ENCODE measurements around the gene DBP.

DBP gene

DNA sequence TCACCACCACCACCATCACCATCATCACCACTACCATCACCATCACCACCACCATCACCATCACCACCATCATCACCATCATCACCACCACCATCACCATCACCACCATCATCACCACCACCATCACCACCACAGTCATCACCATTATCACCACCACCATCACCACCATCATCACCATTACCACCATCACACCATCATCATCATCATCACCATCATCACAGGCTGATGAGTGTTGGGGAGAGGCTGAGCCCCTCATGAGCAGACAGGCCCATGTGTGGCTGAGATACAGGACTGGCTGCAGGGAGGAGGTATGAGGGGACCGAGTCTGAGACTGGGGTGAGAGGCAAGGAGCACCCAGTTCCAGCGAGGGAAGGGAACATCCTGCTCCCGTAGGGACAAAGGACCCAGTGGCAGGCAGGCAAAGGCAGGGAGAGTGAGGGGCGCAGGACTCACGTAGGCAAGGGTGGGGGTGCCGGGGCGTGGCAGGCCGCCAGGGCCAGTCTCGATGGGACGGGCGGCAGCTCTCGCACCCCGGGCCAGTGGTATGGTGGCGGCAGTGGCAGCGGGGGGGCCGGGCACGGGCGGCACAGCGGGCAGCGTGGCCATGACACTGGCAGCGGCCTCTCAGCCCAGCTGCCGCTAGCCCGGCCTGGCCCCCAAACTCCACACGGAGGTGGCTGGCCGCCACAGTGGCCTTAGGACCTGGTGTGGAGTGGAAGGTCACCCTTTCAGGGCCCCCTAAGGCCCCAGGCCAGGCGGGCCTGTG, 32.9 kb upstream of the DBP start:
- no peaks in the 10 kb centered on the region for H3K36me3 Mint-ChIP-seq (ENCODE audit: low read depth)
- no peak overlapping the region for H3K27ac Mint-ChIP-seq
- no peaks in the 10 kb centered on the region for H3K9me3 Mint-ChIP-seq
- H3K4me3 Mint-ChIP-seq: no peak overlapping the region
- TF ChIP-seq, protein P1, sequence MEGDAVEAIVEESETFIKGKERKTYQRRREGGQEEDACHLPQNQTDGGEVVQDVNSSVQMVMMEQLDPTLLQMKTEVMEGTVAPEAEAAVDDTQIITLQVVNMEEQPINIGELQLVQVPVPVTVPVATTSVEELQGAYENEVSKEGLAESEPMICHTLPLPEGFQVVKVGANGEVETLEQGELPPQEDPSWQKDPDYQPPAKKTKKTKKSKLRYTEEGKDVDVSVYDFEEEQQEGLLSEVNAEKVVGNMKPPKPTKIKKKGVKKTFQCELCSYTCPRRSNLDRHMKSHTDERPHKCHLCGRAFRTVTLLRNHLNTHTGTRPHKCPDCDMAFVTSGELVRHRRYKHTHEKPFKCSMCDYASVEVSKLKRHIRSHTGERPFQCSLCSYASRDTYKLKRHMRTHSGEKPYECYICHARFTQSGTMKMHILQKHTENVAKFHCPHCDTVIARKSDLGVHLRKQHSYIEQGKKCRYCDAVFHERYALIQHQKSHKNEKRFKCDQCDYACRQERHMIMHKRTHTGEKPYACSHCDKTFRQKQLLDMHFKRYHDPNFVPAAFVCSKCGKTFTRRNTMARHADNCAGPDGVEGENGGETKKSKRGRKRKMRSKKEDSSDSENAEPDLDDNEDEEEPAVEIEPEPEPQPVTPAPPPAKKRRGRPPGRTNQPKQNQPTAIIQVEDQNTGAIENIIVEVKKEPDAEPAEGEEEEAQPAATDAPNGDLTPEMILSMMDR (IDR thresholded peaks at IDR 0.05; ENCODE audit: unreplicated experiment in 3 of 3): no peak
- peaks cover under 1% of the 10 kb centered on the region for H3K27me3 Mint-ChIP-seq (ENCODE audit: low read depth)
- peaks cover 9% of the 10 kb centered on the region for H3K4me1 Mint-ChIP-seq

DNA sequence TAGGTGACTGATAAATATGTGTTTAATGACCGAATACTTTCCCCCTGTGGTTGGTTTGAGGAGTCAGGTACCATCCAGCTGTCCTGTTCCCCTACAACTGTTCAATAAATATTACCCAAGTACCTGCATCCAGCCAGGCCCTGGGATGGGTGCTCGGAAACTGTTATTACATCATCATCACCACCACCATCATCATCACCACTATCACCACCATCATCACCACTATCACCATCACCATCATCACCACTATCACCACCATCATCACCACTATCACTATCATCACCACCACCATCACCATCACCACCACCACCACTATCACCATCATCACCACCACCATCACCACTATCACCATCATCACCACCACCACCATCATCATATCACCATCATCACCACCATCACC, 31.6 kb upstream of the DBP start:
- Mint-ChIP-seq H3K4me3 (no peak overlapping the region), H3K9me3 (no peaks in the 10 kb centered on the region), H3K36me3 (ENCODE audit: low read depth) (no peaks in the 10 kb centered on the region)

DNA sequence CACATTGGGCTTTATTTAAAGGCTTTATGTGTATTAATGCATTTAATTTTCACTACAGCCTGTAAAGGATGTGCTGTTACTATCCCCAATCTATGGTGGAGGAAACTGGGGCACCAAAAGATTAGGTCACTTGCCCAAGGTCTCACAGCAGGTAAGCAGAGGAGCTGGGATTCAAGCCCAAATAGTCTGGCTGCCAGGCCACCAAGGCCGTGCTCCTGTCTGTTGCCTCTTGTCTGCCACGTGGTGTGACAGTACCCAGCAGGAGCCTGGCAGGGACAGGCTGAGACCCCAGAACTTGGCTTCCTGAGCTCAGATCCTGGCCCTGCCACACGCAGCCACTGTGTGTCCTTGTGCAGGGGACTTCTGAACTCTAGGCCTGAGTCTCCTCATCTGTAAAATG, 31.2 kb upstream of the DBP start:
- H3K27me3 Mint-ChIP-seq (ENCODE audit: low read depth): no peaks in the 10 kb centered on the region

More for the DNA sequence above, 31.6 kb upstream of the DBP start:
- TF ChIP-seq, protein P1 (IDR thresholded peaks at IDR 0.05; ENCODE audit: unreplicated experiment in 3 of 3): no peak
- no peaks in the 10 kb centered on the region for H3K27me3 Mint-ChIP-seq (ENCODE audit: low read depth)
- peaks cover 6% of the 10 kb centered on the region for H3K4me1 Mint-ChIP-seq
- H3K27ac Mint-ChIP-seq: no peak overlapping the region

DNA sequence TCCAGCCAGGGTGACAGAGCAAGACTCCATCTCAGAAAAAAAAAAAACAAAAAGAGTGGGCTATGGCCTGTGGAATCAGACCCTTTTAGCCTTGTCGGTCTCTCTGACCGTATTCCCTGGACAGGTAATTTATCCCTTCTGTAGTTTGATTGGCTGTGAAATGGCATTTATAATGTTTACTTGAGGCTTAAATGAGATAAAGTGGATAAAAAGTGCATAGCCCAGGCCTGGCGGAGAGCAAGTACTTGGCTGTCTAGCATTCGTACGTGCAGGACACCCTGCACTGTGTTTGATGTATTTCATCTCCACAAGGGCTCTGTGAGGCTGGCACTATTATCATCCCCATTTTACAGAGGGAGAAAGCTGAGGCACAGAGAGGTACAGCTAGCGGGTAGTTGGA, 28.6 kb upstream of the DBP start:
- Mint-ChIP-seq H3K27ac (no peak overlapping the region), H3K4me3 (no peak overlapping the region), H3K4me1 (peaks cover 4% of the 10 kb centered on the region), H3K36me3 (ENCODE audit: low read depth) (no peaks in the 10 kb centered on the region), H3K9me3 (no peaks in the 10 kb centered on the region), H3K27me3 (ENCODE audit: low read depth) (peaks cover 3% of the 10 kb centered on the region)
- TF ChIP-seq, protein P1 (IDR thresholded peaks at IDR 0.05; ENCODE audit: unreplicated experiment in 3 of 3): no peak

More for the DNA sequence above, 31.2 kb upstream of the DBP start:
- TF ChIP-seq, protein P1 (IDR thresholded peaks at IDR 0.05; ENCODE audit: unreplicated experiment in 3 of 3): no peak
- Mint-ChIP-seq H3K4me3 (no peak overlapping the region), H3K4me1 (peaks cover 6% of the 10 kb centered on the region), H3K9me3 (no peaks in the 10 kb centered on the region), H3K27ac (no peak overlapping the region), H3K36me3 (ENCODE audit: low read depth) (no peaks in the 10 kb centered on the region)

DNA sequence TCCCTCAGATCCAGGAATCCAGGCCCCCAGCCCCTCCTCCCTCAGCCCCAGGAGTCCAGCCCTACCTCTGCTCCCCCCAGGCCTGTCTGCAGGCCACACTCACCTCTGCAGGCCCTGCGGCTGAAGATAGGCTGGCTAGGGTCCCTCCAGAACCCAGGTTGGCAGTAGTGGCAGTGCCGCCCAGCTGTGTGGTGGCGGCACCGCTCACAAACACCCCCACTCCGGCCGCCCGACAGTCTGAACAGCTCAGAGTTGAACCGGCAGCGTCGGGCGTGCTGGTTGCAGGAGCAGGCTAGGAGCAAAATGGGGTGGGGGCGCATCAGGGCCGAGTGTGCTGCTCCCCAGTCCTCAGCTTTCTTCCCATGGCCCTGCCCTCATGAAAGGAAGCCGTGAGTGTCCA, 27.3 kb upstream of the DBP start:
- TF ChIP-seq, protein P1 (IDR thresholded peaks at IDR 0.05; ENCODE audit: unreplicated experiment in 3 of 3): no peak
- Mint-ChIP-seq H3K4me1 (peaks cover 7% of the 10 kb centered on the region), H3K36me3 (ENCODE audit: low read depth) (no peaks in the 10 kb centered on the region), H3K27ac (no peak overlapping the region), H3K9me3 (no peaks in the 10 kb centered on the region), H3K4me3 (no peak overlapping the region), H3K27me3 (ENCODE audit: low read depth) (peaks cover 3% of the 10 kb centered on the region)

DNA sequence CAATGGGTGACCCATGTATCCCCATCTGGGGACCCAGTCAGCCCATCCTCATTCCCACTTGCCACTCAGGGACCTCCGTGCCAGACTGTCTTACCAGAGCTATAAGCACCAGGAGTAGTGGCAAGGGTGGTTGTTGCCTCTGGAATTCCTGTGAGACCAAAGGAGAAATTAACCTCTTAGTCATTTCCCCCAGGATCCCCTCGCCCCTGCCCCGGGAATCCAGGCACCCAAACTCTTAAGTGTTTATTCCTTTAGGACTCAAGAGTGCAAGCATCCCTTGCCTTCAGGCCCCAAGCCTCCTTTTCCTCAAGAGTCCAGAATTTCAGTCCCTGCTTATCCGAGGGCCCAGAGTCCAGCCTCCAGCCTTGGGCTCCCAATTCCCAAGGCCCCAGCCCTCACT, 26.5 kb upstream of the DBP start:
- H3K27me3 Mint-ChIP-seq (ENCODE audit: low read depth): peaks cover 9% of the 10 kb centered on the region
- no peaks in the 10 kb centered on the region for H3K9me3 Mint-ChIP-seq

More for the DNA sequence above, 26.5 kb upstream of the DBP start:
- no peak overlapping the region for H3K27ac Mint-ChIP-seq
- H3K36me3 Mint-ChIP-seq (ENCODE audit: low read depth): no peaks in the 10 kb centered on the region
- peaks cover 7% of the 10 kb centered on the region for H3K4me1 Mint-ChIP-seq
- TF ChIP-seq, protein P1 (IDR thresholded peaks at IDR 0.05; ENCODE audit: unreplicated experiment in 3 of 3): no peak
- no peak overlapping the region for H3K4me3 Mint-ChIP-seq
